ENCODE data around the gene IL6. TPM values are rescaled to one million over a fixed set of nuclear protein-coding genes. Genes with fewer than 3 reads are reported as not detected.

Gene IL6
- total RNA-seq, 1 experiment from 2014 or later = 0.52 TPM

- Mint-ChIP-seq H3K27me3 (ENCODE audit: low read depth) (peaks cover 4% of the 10 kb centered on the region), H3K36me3 (no peaks in the 10 kb centered on the region), H3K4me1 (peaks cover 44% of the 10 kb centered on the region), H3K4me3 (no peak overlapping the region), H3K9me3 (no peaks in the 10 kb centered on the region), H3K27ac (no peak overlapping the region; the same call in 1 of the 2 replicates)
- ChIA-PET CTCF (no interaction called here), POLR2A (no interaction called here)
- TF ChIP-seq CDX4 (CRISPR knock-in tag; IDR thresholded peaks at IDR 0.05; ENCODE audit: borderline replicate concordance) = no peak
- no peak for TF ChIP-seq KAT7 (CRISPR knock-in tag; IDR thresholded peaks at IDR 0.05; ENCODE audit: borderline replicate concordance)
- no peak for TF ChIP-seq ATF3 (CRISPR knock-in tag; conservative IDR thresholded peaks at IDR 0.05)
- TF ChIP-seq CREM (CRISPR knock-in tag; IDR thresholded peaks at IDR 0.05) = no peak
- TF ChIP-seq, protein P1, sequence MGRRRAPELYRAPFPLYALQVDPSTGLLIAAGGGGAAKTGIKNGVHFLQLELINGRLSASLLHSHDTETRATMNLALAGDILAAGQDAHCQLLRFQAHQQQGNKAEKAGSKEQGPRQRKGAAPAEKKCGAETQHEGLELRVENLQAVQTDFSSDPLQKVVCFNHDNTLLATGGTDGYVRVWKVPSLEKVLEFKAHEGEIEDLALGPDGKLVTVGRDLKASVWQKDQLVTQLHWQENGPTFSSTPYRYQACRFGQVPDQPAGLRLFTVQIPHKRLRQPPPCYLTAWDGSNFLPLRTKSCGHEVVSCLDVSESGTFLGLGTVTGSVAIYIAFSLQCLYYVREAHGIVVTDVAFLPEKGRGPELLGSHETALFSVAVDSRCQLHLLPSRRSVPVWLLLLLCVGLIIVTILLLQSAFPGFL (CRISPR knock-in tag; IDR thresholded peaks at IDR 0.05; ENCODE audit: borderline replicate concordance) = no peak
- TF ChIP-seq JUN (CRISPR knock-in tag; IDR thresholded peaks at IDR 0.05) = no peak
- no peak for TF ChIP-seq ZNF317 (CRISPR knock-in tag; IDR thresholded peaks at IDR 0.05; ENCODE audit: borderline replicate concordance, low read depth)
- TF ChIP-seq SP1 (CRISPR knock-in tag; conservative IDR thresholded peaks at IDR 0.05) = no peak
- TF ChIP-seq NFATC4 (CRISPR knock-in tag; IDR thresholded peaks at IDR 0.05) = no peak
- TF ChIP-seq, protein P2, sequence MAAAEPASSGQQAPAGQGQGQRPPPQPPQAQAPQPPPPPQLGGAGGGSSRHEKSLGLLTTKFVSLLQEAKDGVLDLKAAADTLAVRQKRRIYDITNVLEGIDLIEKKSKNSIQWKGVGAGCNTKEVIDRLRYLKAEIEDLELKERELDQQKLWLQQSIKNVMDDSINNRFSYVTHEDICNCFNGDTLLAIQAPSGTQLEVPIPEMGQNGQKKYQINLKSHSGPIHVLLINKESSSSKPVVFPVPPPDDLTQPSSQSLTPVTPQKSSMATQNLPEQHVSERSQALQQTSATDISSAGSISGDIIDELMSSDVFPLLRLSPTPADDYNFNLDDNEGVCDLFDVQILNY (CRISPR knock-in tag; IDR thresholded peaks at IDR 0.05) = no peak
- no peak for TF ChIP-seq NFYB (CRISPR knock-in tag; conservative IDR thresholded peaks at IDR 0.05; ENCODE audit: low read depth)
- TF ChIP-seq, protein P3, sequence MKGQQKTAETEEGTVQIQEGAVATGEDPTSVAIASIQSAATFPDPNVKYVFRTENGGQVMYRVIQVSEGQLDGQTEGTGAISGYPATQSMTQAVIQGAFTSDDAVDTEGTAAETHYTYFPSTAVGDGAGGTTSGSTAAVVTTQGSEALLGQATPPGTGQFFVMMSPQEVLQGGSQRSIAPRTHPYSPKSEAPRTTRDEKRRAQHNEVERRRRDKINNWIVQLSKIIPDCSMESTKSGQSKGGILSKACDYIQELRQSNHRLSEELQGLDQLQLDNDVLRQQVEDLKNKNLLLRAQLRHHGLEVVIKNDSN (CRISPR knock-in tag; IDR thresholded peaks at IDR 0.05) = no peak
- no peak for TF ChIP-seq TEAD1 (CRISPR knock-in tag; IDR thresholded peaks at IDR 0.05)
- TF ChIP-seq, protein P4, sequence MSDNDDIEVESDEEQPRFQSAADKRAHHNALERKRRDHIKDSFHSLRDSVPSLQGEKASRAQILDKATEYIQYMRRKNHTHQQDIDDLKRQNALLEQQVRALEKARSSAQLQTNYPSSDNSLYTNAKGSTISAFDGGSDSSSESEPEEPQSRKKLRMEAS (CRISPR knock-in tag; IDR thresholded peaks at IDR 0.05) = no peak
- TF ChIP-seq, protein P5, sequence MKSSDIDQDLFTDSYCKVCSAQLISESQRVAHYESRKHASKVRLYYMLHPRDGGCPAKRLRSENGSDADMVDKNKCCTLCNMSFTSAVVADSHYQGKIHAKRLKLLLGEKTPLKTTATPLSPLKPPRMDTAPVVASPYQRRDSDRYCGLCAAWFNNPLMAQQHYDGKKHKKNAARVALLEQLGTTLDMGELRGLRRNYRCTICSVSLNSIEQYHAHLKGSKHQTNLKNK (CRISPR knock-in tag; IDR thresholded peaks at IDR 0.05) = no peak
- no peak for TF ChIP-seq IRF2 (CRISPR knock-in tag; IDR thresholded peaks at IDR 0.05; ENCODE audit: borderline replicate concordance, low read depth)
- TF ChIP-seq, protein P6, sequence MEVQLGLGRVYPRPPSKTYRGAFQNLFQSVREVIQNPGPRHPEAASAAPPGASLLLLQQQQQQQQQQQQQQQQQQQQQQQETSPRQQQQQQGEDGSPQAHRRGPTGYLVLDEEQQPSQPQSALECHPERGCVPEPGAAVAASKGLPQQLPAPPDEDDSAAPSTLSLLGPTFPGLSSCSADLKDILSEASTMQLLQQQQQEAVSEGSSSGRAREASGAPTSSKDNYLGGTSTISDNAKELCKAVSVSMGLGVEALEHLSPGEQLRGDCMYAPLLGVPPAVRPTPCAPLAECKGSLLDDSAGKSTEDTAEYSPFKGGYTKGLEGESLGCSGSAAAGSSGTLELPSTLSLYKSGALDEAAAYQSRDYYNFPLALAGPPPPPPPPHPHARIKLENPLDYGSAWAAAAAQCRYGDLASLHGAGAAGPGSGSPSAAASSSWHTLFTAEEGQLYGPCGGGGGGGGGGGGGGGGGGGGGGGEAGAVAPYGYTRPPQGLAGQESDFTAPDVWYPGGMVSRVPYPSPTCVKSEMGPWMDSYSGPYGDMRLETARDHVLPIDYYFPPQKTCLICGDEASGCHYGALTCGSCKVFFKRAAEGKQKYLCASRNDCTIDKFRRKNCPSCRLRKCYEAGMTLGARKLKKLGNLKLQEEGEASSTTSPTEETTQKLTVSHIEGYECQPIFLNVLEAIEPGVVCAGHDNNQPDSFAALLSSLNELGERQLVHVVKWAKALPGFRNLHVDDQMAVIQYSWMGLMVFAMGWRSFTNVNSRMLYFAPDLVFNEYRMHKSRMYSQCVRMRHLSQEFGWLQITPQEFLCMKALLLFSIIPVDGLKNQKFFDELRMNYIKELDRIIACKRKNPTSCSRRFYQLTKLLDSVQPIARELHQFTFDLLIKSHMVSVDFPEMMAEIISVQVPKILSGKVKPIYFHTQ (CRISPR knock-in tag; IDR thresholded peaks at IDR 0.05) = no peak
- TF ChIP-seq NFE2L1 (CRISPR knock-in tag; IDR thresholded peaks at IDR 0.05) = no peak
- TF ChIP-seq ZNF219 (CRISPR knock-in tag; IDR thresholded peaks at IDR 0.05; ENCODE audit: borderline replicate concordance) = no peak
- no peak for DNase-seq (ENCODE audit: low spot score)
- ATAC-seq = no peak
Measured at GRCh38 chr7:22720791-22721786, 5.9 kb upstream of the IL6 start.

Measured in WTC11 (cell line).